Gastroesophageal sphincter (tissue), 4 donors: ENCODE data around the gene TLCD3B. TPM values are rescaled to one million over a fixed set of nuclear protein-coding genes. Genes with fewer than 3 reads are reported as not detected.
"Not testable (repeated sequence)": the region's sequence is repeated elsewhere in the genome, so short reads cannot be mapped to it uniquely, and the experiment has no call there.

Experiments used
- ATAC-seq: fragments of 150-250 bp; one replicate; pipeline ENCODE4 v1.9.1; 2016; ENCODE audit warnings: mild to moderate bottlenecking, moderate library complexity
- H3K27ac ChIP-seq, 4 donors: fragments of 200-600 bp; sonication (generic) in 3 of 4; 1 replicate in 3 of 4; 2 replicates in 1 of 4; pipeline ENCODE4 v1.5.1; 2016 to 2019
- H3K27me3 ChIP-seq: fragments of 200-600 bp; sonication (generic); one replicate; pipeline ENCODE4 v1.5.1; 2019
- H3K36me3 ChIP-seq, 2 donors: fragments of 200-600 bp; sonication (generic); one replicate each; pipeline ENCODE4 v1.5.1; 2019; ENCODE audit warnings: control low read depth in 1 of 2
- H3K4me1 ChIP-seq, 3 donors: fragments of 200-600 bp; sonication (generic); 1 replicate in 2 of 3; 2 replicates in 1 of 3; pipeline ENCODE4 v1.5.1; 2016 to 2019; ENCODE audit warnings: control low read depth in 2 of 3
- H3K4me3 ChIP-seq, 2 donors: fragments of 200-600 bp; sonication (generic); one replicate each; pipeline ENCODE4 v1.5.1; 2019; ENCODE audit warnings: mild to moderate bottlenecking in 1 of 2, moderate library complexity in 1 of 2
- H3K9me3 ChIP-seq, 3 donors: fragments of 200-600 bp; sonication (generic); one replicate each; pipeline ENCODE4 v1.5.1; 2017 to 2019; ENCODE audit warnings: control low read depth in 2 of 3
- EP300 ChIP-seq: sonication (generic); formaldehyde crosslinking; IDR thresholded peaks from one replicate; pipeline ENCODE4 v1.6.1; 2017; ENCODE audit warnings: antibody characterized with exemption, mild to moderate bottlenecking
- POLR2A ChIP-seq, 2 donors: fragments of 450-650 bp; IDR thresholded peaks; one replicate each; pipeline ENCODE4 v1.6.1; 2017; ENCODE audit warnings: antibody characterized with exemption in 2 of 2, mild to moderate bottlenecking in 2 of 2, moderate library complexity in 1 of 2
- POLR2AphosphoS5 ChIP-seq: sonication (generic); formaldehyde crosslinking; IDR thresholded peaks from one replicate; pipeline ENCODE4 v1.6.1; 2017; ENCODE audit warnings: antibody characterized with exemption
- WGBS, 2 donors: methylation state at CpG; one replicate each; pipeline ENCODE4 v1.1.5; 2018; ENCODE audit warnings: low coverage in 1 of 2; 5-methylcytosine and 5-hydroxymethylcytosine counted together
- total RNA-seq, 4 donors: library from RNA; depleted of rRNA; stranded (reverse); fragments of >200 nt; gene quantifications; one replicate each; pipeline ENCODE4 v1.1.0, GENCODE V29; 2016
- TF ChIP-seq, protein P1 (sequence below), 4 experiments: fragments of 200-600 bp in 2 of 4; fragments of 450-650 bp in 2 of 4; sonication (generic) in 1 of 4; IDR thresholded peaks; one replicate each; pipeline ENCODE4 v1.5.1; 2017 to 2019; ENCODE audit warnings: antibody characterized with exemption in 4 of 4, mild to moderate bottlenecking in 2 of 4, moderate library complexity in 2 of 4

Gene TLCD3B
- total RNA-seq, 4 donors from 2014 or later: not detected

DNA sequence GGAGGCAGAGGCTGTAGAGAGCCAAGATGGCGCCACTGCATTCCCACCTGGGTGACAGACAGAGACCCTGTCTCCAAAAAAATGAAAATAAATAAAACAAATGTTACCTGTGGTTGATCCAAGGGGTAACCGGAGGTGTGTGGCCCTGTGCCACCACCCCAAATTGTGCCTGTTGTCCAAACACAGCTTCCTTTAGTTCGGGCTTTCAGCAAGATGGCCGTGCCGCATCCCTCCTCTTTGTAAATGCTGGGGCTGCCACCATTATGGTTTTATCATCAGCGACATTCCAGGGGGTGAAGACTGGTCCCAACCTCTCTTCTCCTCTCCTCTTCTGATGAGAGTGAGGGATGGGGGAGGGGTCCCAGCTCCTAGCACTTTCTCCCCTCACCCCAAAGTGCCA, 8.2 kb downstream of the TLCD3B start, which contains the start of gene C16orf92:
Gene C16orf92 (plus strand): TSS at position 312 of the 400 bp plus-strand sequence. CDS start 143 bp downstream, outside the sequence.
- no peak for TF ChIP-seq POLR2A (IDR thresholded peaks at IDR 0.05)
- TF ChIP-seq POLR2AphosphoS5: no peak
- TF ChIP-seq, protein P1, sequence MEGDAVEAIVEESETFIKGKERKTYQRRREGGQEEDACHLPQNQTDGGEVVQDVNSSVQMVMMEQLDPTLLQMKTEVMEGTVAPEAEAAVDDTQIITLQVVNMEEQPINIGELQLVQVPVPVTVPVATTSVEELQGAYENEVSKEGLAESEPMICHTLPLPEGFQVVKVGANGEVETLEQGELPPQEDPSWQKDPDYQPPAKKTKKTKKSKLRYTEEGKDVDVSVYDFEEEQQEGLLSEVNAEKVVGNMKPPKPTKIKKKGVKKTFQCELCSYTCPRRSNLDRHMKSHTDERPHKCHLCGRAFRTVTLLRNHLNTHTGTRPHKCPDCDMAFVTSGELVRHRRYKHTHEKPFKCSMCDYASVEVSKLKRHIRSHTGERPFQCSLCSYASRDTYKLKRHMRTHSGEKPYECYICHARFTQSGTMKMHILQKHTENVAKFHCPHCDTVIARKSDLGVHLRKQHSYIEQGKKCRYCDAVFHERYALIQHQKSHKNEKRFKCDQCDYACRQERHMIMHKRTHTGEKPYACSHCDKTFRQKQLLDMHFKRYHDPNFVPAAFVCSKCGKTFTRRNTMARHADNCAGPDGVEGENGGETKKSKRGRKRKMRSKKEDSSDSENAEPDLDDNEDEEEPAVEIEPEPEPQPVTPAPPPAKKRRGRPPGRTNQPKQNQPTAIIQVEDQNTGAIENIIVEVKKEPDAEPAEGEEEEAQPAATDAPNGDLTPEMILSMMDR (IDR thresholded peaks at IDR 0.05): no peak
- no peak for TF ChIP-seq EP300
- Histone ChIP-seq H3K4me1 (peaks cover 0 to 14% (median 4%) of the 10 kb centered on the region in 3 donors), H3K27me3 (peaks cover 38% of the 10 kb centered on the region), H3K27ac (no peak within 1 kb of the TSS), H3K4me3 (no peak within 1 kb of the TSS), H3K9me3 (no peaks in the 10 kb centered on the region), H3K36me3 (no peaks in the 10 kb centered on the region)
- ATAC-seq: no peak
- WGBS, 2 donors: 71 to 84% methylated on average over 1 to 6 of the region's 6 CpGs

DNA sequence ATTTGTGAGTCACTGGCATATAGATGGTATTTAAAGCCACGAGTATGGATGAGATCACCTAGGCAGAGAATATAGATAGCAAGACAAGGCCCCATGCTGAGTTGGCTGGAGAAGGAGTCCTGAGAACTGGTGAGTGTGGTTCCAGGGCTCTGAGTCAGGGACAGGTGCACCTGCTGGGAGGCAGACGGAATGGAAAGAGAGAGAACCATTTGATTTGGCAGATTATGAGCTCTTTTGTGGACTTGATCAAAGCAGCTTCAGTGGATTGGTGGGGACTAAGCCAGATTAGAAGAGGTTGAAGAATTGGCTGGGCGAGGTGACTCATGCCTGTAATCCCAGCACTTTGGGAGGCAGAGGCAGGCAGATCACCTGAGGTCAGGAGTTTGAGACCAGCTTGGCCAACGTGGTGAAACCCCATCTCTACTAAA, 12.3 kb downstream of the TLCD3B start:
- Histone ChIP-seq H3K9me3 (no peaks in the 10 kb centered on the region), H3K36me3 (no peaks in the 10 kb centered on the region), H3K27me3 (no peaks in the 10 kb centered on the region), H3K27ac (no peak overlapping the region), H3K4me3 (no peak overlapping the region), H3K4me1 (peaks cover 0 to 14% (median 4%) of the 10 kb centered on the region in 3 donors)
- no peak for TF ChIP-seq POLR2AphosphoS5
- TF ChIP-seq, protein P1 (IDR thresholded peaks at IDR 0.05): no peak
- WGBS, 2 donors: 66 to 89% methylated on average over 3 to 4 of the region's 4 CpGs
- no peak for ATAC-seq

DNA sequence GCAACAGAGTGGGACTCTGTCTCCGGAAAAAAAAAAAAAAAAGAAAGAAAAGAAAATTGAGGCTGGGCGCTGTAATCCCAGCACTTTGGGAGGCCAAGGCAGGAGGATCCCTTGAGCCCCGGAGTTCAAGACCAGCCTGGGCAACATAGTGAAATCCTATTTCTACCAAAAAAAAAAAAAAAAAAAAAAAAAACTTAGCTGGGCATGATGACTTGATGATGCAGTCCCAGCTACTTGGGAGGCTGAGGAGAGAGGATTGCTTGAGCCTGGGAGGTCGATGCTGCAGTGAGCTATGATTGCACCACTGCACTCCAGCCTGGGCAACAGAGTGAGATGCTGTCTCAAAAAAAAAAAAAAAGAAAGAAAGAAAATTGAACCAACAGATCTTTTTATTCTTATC, 13.1 kb downstream of the TLCD3B start:
- H3K9me3 ChIP-seq, H3K36me3 ChIP-seq, H3K4me3 ChIP-seq, ATAC-seq, H3K27ac ChIP-seq, H3K27me3 ChIP-seq: not testable (repeated sequence)
- peaks cover 0 to 14% (median 4%) of the 10 kb centered on the region in 3 donors for H3K4me1 ChIP-seq
- 70 to 88% methylated on average over 2 to 3 of the region's 4 CpGs for WGBS, 2 donors

DNA sequence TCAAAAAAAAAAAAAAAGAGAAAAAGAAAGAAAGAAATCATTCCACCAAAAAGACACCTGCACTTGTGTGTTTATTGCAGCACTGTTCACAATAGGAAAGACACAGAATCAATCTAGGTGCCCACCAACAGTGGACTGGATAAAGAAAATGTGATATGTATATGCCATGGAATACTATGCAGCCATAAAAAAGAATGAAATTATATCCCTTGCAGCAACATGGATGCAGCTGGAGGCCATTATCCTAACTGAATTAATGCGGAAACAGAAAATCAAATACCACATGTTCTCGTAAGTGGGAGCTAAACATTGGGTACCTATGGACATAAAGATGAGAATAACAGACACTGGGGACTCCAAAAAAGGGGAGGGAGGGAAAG, 13.8 kb downstream of the TLCD3B start:
- TF ChIP-seq, protein P1 (IDR thresholded peaks at IDR 0.05): no peak
- TF ChIP-seq POLR2AphosphoS5 (no peak), EP300 (no peak), POLR2A (IDR thresholded peaks at IDR 0.05) (no peak)
- no peak overlapping the region for H3K4me3 ChIP-seq
- H3K36me3 ChIP-seq: no peaks in the 10 kb centered on the region
- no peaks in the 10 kb centered on the region for H3K9me3 ChIP-seq
- no peak for ATAC-seq
- no peak overlapping the region for H3K27ac ChIP-seq
- 91 to 100% methylated on average over 2 of the region's 2 CpGs for whole genome bisulfite sequencing, 2 donors
- H3K4me1 ChIP-seq: peaks cover 0 to 14% (median 4%) of the 10 kb centered on the region in 3 donors
- peaks cover 6% of the 10 kb centered on the region for H3K27me3 ChIP-seq

DNA sequence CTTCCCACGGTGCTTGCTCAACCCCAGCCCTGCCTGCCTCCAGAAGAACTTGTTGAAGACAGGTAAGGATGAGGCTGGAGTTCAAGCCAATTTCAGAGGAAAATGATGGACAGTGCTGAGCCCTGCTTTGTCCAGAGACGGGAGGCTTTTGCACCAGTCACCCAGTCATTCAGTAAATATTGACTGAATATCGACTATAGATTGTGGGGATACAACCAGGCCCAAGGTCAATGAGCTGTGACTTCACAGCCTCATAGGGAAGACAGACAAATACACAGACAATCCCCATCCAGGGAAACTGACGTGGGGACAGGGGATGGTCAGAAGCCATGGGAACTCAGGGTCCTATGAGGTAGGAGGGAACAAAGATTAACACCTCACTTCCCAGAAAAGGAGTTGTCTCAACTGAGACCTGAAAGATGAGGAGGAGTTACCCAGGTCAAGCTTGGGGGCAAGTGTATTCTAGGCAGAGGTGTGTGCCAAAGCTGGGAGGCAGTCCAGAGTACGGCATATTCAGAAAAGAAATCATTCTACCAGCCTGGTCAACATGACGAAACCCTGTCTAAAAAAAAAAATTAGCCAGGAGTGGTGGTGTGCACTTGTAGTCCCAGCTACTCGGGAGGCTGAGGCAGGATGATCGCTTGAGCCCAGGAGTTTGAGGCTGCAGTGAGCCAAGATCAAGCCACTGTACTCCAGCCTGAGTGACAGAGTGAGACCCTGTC, 14.4 kb downstream of the TLCD3B start:
- WGBS, 2 donors: 63 to 80% methylated on average over 5 to 7 of the region's 8 CpGs
- Histone ChIP-seq H3K9me3 (no peaks in the 10 kb centered on the region), H3K27ac (no peak overlapping the region), H3K4me3 (no peak overlapping the region), H3K27me3 (peaks cover 12% of the 10 kb centered on the region), H3K36me3 (no peaks in the 10 kb centered on the region), H3K4me1 (peaks cover 0 to 14% (median 4%) of the 10 kb centered on the region in 3 donors)
- no peak for ATAC-seq
- TF ChIP-seq EP300 (no peak), POLR2A (IDR thresholded peaks at IDR 0.05) (no peak), POLR2AphosphoS5 (no peak)
- TF ChIP-seq, protein P1 (IDR thresholded peaks at IDR 0.05): no peak

DNA sequence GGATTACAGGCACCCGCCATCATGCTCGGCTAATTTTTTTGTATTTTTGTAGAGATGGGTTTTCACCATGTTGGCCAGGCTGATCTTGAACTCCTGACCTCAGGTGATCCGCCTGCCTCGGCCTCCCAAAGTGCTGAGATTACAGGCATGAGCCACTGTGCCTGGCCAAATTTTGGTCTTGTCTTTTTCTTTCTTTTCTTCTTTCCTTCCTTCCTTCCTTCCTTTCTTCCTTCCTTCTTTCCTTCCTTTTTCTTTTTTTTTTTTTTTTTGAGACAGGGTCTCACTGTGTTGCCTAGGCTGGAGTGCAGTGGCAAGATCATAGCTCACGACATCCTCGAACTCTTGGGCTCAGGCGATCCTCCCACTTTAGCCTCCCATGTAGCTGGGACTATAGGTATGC, 15.6 kb downstream of the TLCD3B start:
- 74 to 81% methylated on average over 4 to 5 of the region's 7 CpGs for WGBS, 2 donors
- H3K4me3 ChIP-seq, H3K9me3 ChIP-seq, ATAC-seq, H3K36me3 ChIP-seq, H3K27ac ChIP-seq: not testable (repeated sequence)
- peaks cover 7 to 16% (median 12%) of the 10 kb centered on the region in 3 donors for H3K4me1 ChIP-seq
- H3K27me3 ChIP-seq: peaks cover 24% of the 10 kb centered on the region

DNA sequence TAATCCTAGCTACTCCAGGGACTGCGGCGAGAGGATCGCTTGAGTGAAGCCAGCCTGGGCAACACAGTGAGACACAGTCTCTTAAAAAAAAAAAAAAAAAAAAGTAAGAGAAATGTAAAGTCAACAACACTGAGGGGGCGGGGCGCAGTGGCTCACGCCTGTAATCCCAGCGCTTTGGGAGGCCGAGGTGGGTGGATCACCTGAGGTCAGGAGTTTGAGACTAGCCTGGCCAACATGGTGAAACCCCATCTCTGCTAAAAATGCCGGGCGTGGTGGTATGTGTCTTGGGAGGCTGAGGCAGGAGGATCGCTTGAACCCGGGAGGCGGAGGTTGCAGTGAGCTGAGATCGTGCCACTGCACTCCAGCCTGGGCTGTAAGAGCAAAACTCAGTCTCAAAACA, 18.5 kb downstream of the TLCD3B start:
- not testable (repeated sequence) for H3K36me3 ChIP-seq, H3K9me3 ChIP-seq, H3K27ac ChIP-seq, ATAC-seq, H3K4me3 ChIP-seq
- H3K27me3 ChIP-seq: peaks cover 53% of the 10 kb centered on the region
- 72 to 80% methylated on average over 2 to 12 of the region's 14 CpGs for whole genome bisulfite sequencing, 2 donors
- H3K4me1 ChIP-seq: peaks cover 7 to 23% (median 12%) of the 10 kb centered on the region in 3 donors
